GM04504 (cell line): Measurements from ENCODE around the gene ATP6V1F.

ENCODE experiments used
- DNase-seq: peaks from one replicate; pipeline ENCODE4 v3.0.0-alpha.2; 2012; ENCODE audit warnings: low read depth

Gene ATP6V1F

DNA sequence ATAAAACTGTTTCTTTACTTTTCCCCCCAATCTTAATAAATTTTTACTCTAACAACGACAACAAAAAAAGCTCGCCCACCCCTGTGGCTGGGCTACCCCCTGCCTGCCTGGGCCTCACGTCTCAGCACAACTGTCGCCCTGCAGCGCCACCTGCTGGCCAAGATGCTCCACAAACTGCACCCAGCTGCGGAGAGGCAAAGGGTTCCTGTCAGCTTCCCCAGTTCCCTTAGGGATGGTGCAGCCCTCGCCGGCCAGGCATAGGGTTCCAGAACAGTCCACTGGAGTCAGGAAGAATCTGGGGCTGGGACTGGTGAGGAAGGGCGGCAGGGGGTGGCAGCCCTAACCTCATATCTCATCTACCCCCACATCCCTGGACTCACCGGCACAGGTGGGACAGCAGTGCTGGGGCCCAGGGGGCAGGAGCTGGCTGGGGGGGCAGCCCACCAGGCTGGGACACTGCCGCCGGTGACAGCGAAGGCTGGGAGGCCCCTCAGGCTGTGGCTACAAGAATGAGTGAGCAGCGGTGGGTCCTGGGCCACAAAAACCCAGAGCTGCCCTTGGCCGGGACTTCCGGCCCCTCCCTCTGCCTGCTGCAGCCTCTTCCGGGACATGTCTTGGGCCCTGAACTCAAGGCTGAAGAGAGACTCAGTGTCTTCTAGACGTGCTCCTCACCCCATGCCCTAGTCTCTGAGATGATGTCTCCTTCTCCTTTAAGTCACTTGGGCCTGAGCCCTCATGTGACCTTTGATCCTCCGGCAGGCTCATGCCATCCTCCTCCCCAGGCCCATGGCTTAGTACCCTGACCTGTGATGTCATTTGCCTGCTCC, 21.2 kb downstream of the ATP6V1F start:
- no peak for DNase-seq

DNA sequence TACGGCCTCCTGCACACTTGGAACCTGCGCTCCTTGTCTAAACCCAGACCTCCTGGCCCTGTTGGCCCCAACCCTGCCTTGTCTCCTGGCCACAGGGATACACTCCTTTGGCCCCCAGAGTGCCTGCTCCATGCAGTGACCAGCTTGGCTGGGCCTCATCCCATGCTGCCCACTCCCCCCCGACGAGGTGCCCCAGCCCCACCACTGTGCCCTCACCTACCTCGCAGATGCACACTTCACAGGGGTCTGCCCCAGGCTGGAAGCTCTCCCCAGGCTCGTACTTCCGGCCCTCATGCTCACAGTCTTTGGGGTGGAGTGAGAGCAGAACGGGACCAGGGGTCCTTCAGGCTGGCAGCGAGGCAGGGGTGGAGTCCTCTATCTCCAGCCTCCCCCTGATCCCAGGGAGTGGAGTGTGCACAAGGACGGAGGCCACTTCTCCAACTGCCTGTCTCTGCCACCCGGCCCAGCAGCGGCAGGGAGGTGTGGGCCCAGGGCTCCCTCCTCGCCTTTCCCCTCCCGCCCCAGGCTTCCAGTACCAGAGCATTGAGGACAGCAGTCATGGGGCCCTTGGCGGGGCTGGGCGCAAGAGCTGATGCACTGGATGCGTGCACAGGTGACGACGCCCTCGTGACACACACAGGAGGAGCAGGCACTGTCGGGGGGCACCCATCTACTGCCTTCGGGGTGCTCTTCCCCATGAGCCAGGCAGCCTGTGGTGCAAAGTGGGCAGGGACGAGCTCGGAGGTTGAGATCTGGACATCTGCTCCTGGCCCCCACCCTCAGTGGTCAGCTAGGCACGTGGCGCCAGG, 22.1 kb downstream of the ATP6V1F start:
- DNase-seq: no peak

DNA sequence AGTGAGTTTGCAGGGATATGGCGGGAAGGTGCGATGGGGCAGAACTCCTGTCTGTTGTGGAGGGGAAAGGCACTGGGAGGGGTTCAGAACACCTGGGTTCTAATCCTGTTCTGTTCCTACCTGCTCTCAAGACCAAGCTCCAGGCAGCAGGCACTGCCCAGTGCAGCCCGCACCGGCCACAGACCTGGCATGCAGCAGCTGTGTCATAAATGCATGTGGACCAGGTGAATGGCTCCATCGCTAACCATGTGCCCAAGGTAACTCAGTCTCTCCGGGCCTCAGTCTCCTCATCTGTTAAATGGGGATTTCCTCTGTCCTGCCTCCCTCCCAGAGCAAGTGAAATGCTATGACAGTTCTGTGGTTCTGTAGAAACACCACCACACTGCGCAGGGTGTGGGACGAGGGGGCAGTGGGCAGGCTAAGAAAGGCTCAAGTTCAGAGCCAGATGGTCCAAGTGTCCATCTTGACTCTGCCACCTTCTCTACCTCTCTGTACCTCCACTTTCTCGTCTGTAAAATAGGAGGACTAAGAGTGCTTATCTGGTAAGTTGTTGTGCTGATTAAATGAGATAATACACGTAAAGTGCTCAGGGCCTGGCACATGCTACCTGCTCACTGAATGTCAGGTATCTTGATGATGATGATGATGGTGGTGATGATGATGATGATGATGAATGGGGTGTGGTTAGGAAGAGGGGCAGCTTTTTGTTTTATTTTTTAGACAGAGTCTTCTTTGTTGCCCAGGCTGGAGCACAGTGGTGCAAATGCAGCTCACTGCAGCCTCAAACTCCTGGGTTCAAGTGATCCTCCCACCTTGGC, 22.9 kb downstream of the ATP6V1F start:
- no peak for DNase-seq

DNA sequence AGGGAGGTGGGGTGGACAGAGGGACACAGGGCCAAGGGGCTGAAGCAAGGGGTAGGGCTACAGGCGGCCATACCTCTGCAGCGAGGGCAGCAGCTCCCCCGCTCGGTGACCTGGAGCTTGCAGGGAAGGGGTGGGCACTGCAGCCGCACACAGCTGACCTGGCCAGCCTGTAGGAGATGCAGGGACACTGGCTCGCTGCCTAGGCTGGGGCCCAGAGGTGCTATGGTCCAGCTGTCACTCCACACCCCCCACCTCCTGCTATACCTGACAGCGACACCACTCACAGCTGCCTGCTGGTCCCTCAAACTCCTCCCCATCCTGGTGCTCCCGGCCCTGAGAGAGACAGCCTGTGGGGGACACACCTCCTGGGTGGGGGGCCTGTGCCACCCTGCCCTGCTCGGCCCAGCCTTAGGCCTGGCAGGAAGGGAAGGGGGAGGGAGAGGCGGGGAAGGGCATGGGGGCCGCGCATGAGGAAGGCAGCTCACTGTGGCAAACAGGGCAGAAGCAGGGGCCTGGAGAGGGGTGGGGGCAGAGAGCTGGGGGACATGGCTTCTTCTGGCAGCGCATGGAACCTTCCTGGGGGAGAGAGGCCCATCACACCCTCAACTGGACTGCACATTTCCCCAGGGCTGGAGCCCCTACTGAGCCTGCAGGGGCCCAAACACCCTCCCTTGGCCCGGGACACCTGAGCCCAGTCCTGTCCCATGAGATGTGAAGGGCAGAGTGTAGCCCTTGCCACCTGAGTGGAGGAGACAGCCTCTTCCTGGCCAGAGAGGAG, 23.9 kb downstream of the ATP6V1F start:
- DNase-seq: no peak

DNA sequence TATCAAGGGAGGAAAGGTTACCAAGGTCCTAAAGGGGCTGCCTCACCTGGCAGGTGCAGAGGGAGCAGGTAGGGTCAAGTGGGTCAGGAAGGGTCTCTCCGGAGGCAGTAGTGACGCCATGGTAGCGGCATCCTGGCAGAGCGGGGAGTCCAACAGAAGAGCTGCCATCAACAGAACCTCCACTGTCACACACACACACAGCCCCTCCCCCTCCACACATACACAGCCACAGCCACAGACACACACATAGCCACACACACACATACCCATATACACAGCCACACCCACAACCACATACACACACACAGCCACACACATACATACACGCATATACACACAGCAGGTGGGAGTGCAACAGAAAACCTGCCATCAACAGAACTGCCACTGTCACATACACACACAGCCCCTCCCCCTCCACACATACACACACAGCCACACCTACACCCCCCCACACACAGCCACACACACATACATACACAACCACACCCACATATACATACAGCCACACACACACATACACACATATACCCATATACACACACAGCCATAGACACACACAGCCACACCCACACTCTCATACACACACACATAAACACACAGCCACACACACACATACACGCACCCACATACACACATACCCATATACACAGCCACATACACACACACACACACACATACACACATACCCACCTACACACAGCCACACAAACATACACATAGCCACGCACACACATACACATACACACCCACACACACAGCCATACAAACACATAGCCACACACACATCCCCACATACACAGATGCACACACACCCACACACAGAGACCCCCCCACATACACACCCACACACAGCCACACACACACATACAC, 24.7 kb downstream of the ATP6V1F start:
- no peak for DNase-seq

DNA sequence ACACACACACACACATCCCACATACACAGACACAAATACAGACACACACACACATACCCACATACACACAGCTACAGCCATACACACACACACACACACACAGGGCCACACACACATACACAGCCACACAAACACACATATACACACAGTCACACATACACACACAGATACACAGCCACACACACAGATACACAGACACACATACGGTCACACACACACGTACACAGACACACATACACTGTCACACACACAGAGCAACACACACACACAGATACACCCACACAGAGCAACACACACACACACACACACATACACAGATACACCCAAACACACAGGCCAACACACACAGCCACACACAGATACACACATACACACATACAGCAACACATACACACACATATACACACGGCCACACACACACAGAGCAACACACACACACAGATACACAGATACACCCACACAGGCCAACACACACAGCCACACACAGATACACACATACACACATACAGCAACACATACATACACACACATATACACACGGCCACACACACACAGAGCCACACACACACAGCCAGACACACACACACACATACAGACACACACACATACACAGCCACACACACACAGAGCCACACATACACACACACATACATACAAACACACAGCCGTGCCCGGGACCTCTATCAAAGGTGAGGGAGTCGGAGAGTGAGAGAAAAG, 25.5 kb downstream of the ATP6V1F start:
- DNase-seq: no peak

DNA sequence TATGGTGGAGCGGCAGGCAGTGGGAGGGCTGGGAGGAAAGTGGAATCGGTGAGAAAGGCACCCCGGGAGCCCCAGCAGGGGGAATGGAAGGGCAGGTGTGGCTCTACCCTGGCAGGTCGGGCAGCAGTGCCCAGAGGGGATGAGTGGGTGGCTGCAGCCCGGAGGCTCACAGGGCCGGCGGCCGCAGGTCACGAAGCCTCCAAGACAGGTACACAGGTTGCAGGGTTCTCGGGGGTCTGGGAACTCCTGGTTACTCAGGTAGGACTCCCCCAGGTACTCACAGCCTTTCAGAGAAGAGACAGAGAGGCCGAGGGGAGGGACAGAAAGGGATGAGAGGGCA, 26.1 kb downstream of the ATP6V1F start:
- DNase-seq: no peak

DNA sequence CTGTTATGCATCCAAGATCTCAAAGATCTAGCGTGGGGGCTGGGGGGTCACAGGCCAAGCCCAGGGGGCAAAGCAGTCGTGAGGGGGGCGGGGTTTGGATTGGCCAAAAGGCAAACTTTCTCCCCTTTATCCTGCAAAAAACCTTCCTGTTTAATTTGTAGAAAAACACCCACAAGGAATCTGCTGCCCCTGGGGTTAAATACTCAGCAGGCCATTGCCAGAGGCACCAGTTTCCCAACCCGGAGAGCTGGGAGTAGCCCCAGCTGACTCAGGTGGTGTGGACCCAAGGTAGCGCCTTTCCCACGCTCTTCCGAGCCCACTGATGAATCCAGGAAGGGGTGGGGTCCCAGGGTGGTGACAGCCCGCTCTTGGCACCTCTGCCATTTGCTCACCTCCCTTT, 26.5 kb downstream of the ATP6V1F start:
- no peak for DNase-seq

DNA sequence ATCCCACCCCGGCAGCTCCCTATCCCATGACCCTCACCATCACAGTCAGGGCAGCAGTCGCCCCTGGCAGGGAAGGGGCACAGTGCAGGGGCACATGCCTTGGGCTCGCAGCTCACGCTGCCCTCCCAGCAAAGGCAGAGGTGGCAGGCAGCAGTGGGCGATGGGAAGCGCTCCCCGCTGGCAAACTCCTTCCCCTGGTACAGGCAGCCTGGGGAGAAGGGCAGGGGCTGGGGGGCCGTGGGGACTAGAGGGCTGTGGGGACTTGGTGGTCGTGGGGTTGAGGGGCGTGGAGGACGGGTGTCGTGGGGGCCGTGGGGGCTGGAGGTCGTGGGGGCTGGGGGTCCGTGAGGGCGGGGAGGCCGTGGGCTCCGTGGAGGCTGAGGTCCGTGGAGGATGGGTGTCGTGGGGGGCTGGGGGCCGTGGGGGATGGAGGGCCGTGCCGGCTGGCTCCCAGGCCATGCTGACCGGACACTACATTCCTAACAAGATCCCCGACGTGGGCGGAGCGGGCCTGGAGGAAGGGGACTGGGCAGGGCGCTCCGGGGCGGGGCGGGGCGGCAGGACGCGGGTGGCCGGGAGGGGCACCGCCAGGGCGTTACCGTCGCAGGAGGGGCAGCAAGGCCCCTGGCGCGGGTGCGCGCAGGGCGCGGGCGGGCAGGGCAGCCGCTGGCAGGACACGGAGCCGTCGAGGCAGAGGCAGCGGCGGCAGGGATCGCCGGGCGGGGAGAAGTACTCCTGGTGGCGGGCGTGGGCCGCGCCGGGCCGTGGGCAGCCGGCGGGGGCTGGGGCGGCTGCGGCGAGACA, 27.9 kb downstream of the ATP6V1F start:
- DNase-seq: no peak

DNA sequence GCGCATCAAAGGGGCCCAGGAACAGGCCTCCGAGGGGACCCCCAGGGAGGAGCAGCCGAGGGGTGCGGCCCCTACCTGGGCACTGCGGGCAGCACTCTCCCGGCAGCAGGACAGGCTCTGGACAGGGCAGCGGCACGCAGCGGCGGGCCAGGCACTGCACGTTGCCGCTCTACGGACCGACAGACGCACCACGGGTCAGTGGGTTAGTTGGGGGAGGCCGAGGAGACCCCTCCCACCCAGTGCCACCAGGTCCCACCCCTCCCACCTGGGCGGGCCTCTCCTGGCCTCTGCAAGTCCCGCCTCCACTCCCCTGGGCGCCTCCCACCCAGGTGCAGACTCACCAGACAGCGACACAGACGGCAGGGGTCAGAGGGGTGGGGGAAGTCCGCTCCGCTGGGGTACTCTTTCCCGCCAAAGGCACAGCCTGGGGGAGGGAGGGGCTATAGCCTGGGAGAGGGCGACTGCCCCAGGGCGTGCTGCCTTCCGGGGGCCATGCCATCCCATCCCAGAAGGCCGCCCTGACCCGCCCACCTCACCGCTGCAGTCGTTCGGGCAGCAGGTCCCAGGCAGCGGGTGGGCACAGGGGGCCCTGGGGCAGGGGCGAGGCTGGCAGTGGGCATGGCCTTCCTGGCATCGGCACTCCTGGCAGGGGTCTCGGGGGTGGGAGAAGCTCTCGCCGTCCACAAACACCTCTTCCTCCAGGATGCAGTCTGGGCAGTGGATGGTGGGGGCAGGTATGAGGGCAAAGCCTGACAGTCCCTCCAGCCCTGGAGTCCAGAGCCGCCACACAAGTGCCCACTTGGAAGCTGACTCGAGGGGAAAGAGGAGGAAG, 28.7 kb downstream of the ATP6V1F start:
- no peak for DNase-seq

DNA sequence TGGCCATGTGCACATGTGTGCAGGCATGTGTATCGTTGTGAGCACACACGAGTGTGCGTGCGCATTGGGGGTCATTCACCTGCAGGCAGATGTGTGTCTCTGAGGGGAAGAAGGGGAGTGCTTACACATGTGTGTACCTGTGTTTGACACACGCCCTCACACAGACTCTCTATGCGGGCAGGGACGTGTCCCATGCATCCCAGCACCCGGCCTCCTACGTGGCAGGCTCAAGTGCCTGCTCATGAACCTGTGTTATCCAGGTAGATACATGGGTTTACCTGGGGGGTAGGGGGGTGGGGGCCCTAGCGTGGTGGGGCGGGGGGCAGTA, 29.2 kb downstream of the ATP6V1F start:
- DNase-seq: no peak

DNA sequence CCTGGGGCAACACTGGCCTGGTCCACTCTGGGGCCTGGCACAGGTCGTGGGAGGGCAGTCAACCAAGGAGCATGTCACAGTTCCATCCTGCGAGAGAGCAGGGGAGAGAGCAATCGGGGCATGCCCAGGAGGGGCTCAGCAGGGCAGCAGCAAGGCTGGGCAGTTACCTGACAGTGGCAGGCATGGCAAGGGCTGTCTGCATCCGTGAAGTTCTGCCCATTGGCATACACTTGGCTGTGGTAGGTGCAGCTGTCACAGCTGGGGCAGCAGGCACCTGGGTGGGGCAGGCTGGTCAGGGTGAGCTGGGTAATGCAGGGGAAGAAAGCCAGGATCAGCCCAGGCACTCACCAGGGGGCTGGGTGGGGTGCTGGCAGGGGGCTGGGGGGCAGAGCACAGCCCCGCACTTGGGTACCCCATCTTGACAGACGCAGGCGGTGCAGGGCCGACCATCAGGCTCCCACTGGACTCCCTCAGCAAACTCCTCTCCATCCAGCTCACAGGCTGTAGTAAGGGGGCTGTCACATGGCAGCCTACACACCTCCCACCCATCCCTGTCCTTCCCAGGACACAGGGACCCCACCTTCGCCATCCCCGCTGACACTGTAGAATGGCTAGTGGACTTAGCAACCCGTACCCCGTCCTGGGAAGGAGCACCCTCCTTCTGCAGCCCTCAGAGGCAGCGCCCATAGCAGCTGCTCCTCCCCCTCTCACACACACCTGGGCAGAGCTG, 30.0 kb downstream of the ATP6V1F start:
- no peak for DNase-seq

DNA sequence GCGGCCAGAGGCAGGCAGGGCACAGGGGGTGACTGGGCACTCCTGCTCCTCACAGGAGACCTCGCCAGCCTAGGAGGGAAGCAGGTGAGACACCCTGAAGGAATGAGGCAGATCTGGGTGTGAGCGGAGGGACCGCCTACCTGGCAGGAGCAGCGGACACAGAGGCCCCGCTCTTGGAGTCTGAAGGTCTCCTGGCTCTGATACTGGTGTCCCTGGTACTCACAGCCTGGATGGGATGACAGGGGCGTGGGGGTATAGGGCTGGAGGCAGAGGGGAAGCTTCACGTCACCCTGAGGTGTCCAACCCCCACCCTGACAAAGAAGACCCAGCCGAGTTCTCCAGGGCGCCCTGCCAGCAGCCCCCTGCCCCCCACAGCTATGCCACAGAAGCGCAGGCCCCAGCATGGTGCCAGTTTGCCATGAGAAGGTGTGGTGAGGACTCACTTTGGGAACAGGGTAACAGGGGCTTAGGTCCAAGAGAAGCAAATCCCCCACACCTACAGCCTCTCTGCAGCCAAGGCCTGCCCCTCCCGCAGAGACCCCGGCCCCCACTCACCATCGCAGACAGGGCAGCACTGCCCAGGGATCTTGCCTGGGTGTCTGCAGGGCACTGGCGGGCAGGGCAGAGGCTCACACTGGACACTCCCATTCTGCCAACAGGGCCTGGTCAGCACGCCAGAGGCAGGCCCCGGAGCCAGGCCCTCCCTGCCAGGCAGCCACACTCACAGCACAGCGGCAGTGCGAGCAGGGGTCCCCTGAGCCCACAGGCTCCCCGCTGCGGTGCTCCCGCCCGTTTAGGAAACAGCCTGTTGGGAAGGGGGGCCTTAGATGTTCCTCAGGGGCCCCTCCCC, 30.8 kb downstream of the ATP6V1F start:
- no peak for DNase-seq

DNA sequence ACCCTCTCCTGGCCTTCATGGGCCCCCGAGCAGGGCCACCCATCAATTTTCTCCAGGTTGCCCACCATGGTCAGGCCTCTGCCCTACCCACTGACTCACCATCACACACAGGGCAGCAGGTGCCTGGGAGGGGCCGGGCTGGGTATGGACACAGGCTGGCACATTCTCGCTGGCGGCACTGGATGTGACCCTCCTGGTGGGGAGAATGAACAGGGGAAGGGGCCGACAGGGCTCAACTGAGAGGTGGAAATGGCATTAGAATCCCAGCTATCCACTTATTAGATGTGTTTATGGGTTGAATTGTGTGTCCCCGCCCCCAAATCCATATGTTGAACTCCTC, 31.4 kb downstream of the ATP6V1F start:
- DNase-seq: no peak

DNA sequence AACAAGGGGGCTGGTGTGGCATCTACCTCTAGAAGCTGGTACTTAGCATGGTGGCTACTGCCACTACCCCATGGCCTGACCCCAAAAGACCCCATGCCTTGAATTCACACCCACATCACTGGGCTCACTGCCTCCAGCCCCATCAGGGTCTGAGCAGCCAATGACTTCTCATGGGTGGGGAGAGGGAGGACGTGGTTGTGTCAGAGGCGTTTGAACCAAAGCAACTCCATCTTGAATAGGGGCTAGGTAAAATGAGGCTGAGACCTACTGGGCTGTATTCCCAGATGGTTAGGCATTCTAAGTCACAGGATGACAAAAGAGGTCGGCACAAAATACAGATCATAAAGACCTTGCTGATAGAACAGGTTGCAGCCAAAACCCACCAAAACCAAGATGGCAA, 32.7 kb downstream of the ATP6V1F start:
- DNase-seq: no peak

DNA sequence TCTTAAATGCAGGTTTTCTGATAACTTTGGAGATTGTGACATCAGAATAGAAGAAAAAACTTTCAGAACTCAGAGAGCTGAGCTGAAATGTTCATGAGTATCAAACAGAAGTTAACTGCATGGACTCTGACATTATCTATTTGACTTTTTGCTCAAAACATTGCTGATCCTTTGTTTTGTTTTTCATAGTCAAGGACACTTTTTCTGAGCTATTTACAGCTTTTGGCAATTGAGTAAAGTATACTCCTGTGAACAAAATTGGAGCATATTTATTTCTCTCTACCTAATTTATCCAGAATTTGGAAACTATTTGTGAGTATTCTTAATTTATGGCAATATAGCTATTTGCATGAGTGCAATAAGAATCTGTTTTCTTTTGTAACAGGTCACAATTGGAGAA, 36.7 kb downstream of the ATP6V1F start:
- DNase-seq: no peak

DNA sequence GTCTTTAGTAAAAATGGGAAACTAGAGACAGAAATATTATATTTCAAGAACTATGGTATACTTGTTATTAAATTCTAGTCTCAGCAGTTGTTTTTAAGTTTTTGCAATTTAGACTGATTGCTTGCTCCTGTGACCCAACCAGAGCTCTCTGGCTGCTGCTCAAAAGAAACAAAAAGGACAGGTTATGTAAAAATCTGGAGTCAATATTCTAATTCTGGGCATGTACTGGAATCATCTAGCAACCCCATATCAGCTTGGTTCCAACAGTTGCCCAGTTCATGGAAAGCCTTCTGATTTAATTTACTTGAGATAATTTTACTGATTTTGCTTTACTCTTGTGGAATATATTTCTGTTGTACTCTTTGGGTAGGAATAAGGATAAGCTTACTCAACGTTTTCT, 37.6 kb downstream of the ATP6V1F start:
- no peak for DNase-seq
